Measurements from ENCODE around the gene PRDM2. TPM values are rescaled to one million over a fixed set of nuclear protein-coding genes. Genes with fewer than 3 reads are reported as not detected.
A peak's percentile ranks its signal among the peaks of the same experiment; 100 is the strongest.

Gene PRDM2
- total and polyA plus RNA-seq, 7 donors, result 6.7 to 53.2 (median 34.6) TPM

DNA sequence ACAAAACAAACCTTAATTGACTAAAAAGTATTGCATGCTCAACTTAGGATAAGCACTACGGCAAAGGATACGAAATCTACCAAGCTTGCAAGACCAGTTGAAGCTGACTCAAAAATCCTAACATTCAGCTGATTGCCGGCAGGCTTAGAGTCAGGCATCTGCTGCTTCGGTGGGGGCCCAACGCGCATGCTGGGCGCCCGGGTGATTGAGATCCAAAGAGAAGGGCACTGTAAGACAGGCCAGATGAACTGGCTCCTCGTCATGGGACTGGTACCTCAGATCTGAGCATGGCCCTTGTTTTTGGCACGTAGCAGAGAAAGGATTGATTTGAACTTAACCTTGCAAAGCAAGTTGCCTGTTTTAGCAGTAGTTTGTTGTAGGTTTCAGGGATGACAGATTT is 86.6 kb downstream of the PRDM2 start:
- no peak overlapping the region for H3K27ac ChIP-seq
- H3K4me3 ChIP-seq, result no peak overlapping the region
- DNase-seq, result no peak
- H3K4me1 ChIP-seq, result peaks cover 0 to 45% (median 38%) of the 10 kb centered on the region in 4 donors
- WGBS, 2 donors, result 97% methylated on average over 10 of the region's 10 CpGs
- intact Hi-C loops (cut with DNase I), result no loop called here
- no peaks in the 10 kb centered on the region for H3K9me3 ChIP-seq
- H3K36me3 ChIP-seq, result peaks cover 0 to 31% (median 0%) of the 10 kb centered on the region in 4 donors
- no peak for TF ChIP-seq EP300 (IDR thresholded peaks at IDR 0.05)
- H3K27me3 ChIP-seq, result no peaks in the 10 kb centered on the region

DNA sequence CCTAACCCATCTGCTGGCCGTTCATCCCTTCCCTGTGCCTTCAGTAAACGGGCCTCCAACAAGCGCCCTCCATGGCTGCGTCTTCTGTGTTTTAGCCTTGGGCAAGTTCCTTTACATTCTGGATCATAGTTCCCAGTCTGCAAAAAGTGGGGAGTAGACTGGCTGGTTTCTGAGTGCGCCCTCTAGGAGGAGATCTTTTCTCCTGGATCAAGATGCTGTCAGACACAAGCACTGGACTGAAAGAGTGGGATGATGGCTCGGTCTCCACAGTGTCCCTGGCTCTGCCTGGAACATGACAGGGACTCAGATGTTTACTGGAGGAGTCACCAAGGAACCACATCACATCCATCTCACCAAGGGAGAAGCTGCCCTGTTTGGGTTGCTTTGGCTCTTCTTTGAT is 88.8 kb downstream of the PRDM2 start:
- H3K9me3 ChIP-seq, result no peaks in the 10 kb centered on the region
- peaks cover 0 to 28% (median 0%) of the 10 kb centered on the region in 4 donors for H3K36me3 ChIP-seq
- peaks cover 0 to 40% (median 31%) of the 10 kb centered on the region in 4 donors for H3K4me1 ChIP-seq
- no peak overlapping the region for H3K4me3 ChIP-seq
- no peak overlapping the region for H3K27ac ChIP-seq
- H3K27me3 ChIP-seq, result no peaks in the 10 kb centered on the region
- no peak for DNase-seq
- no peak for TF ChIP-seq POLR2AphosphoS5 (IDR thresholded peaks at IDR 0.05)
- TF ChIP-seq EP300 (IDR thresholded peaks at IDR 0.05), result no peak
- TF ChIP-seq POLR2A (IDR thresholded peaks at IDR 0.05), result no peak
- TF ChIP-seq, protein P1, sequence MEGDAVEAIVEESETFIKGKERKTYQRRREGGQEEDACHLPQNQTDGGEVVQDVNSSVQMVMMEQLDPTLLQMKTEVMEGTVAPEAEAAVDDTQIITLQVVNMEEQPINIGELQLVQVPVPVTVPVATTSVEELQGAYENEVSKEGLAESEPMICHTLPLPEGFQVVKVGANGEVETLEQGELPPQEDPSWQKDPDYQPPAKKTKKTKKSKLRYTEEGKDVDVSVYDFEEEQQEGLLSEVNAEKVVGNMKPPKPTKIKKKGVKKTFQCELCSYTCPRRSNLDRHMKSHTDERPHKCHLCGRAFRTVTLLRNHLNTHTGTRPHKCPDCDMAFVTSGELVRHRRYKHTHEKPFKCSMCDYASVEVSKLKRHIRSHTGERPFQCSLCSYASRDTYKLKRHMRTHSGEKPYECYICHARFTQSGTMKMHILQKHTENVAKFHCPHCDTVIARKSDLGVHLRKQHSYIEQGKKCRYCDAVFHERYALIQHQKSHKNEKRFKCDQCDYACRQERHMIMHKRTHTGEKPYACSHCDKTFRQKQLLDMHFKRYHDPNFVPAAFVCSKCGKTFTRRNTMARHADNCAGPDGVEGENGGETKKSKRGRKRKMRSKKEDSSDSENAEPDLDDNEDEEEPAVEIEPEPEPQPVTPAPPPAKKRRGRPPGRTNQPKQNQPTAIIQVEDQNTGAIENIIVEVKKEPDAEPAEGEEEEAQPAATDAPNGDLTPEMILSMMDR (IDR thresholded peaks at IDR 0.05), result no peak
- intact Hi-C loops (cut with DNase I), result no loop called here
- 87 to 97% methylated on average over 6 of the region's 6 CpGs for WGBS, 2 donors

DNA sequence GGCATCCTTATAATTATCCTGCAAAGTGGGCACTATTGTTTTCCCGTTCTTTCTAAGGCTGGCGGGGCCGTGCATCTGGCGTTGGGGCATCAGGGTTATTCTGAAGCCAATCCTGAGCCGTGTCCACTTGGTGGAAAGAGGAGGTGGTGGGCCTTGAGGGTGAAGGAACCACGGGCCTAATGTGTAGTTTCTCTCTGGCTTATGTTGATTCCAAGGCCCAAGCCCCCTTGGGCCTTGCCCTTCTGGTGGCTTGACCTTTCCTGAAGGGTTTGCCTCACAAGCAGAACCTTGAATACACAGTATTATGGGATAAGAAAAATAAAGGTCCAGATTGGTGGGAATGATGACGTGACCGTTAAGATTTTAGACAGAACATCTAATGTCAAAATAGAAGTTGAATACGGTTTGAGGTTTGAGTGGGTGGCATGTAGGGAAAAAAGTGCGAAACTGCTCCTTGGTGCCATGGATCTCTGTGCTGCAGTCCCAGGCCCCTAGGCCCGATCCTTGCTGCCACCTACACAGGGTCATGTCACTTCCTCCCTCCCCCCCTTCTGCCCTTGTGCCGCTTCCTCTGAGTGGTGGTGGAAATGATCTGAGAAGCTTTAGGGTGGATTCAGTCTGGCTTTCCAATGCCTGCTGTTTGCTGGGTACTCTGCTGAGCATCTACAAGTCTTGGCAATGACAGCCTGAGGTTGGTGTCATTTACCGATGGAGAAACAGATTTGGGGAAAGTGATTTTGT is 90.5 kb downstream of the PRDM2 start:
- H3K9me3 ChIP-seq, result no peaks in the 10 kb centered on the region
- peaks cover 0 to 23% (median 14%) of the 10 kb centered on the region in 4 donors for H3K4me1 ChIP-seq
- DNase-seq, result no peak
- H3K27ac ChIP-seq, result no peak overlapping the region
- H3K27me3 ChIP-seq, result no peaks in the 10 kb centered on the region
- H3K4me3 ChIP-seq, result no peak overlapping the region
- peaks cover 0 to 34% (median 3%) of the 10 kb centered on the region in 4 donors for H3K36me3 ChIP-seq
- TF ChIP-seq, protein P1 (IDR thresholded peaks at IDR 0.05), result no peak
- TF ChIP-seq POLR2AphosphoS5 (IDR thresholded peaks at IDR 0.05), result no peak
- no peak for TF ChIP-seq EP300 (IDR thresholded peaks at IDR 0.05)
- no peak for TF ChIP-seq POLR2A (IDR thresholded peaks at IDR 0.05)
- intact Hi-C loops (cut with DNase I), result no loop called here
- WGBS, 2 donors, result 92% methylated on average over 13 of the region's 13 CpGs

DNA sequence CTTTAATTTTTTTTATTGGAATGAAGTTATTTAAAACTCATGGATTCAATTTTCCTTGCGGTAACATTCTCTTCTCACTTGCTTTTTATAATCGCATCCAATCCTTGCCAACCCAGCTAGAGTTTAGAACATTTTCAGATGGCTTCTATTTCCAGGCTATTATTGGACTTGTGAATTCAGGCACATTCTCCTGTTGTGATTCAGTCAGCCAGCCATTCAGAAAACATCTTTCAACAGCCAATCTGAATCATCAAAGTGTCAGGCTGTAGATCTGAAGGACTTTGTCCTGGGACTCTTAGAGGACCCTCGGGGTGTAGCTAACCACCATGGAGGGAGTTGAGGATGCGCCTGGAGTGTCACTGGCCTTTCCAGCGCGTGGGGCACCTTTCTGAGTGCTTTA is 92.4 kb downstream of the PRDM2 start:
- H3K27me3 ChIP-seq, result no peaks in the 10 kb centered on the region
- TF ChIP-seq POLR2AphosphoS5 (IDR thresholded peaks at IDR 0.05) (no peak), POLR2A (IDR thresholded peaks at IDR 0.05) (no peak), EP300 (IDR thresholded peaks at IDR 0.05) (no peak)
- TF ChIP-seq, protein P1 (IDR thresholded peaks at IDR 0.05), result no peak
- no peak overlapping the region for H3K4me3 ChIP-seq
- no peak for DNase-seq
- WGBS, 2 donors, result 95 to 99% methylated on average over 6 of the region's 6 CpGs
- no peaks in the 10 kb centered on the region for H3K9me3 ChIP-seq
- peaks cover 0 to 23% (median 15%) of the 10 kb centered on the region in 4 donors for H3K4me1 ChIP-seq
- H3K36me3 ChIP-seq, result peaks cover 0 to 28% (median 3%) of the 10 kb centered on the region in 4 donors
- H3K27ac ChIP-seq, result peak overlapping the region in 1 of 4 donors; percentile 33
- intact Hi-C loops (cut with DNase I), result no loop called here

DNA sequence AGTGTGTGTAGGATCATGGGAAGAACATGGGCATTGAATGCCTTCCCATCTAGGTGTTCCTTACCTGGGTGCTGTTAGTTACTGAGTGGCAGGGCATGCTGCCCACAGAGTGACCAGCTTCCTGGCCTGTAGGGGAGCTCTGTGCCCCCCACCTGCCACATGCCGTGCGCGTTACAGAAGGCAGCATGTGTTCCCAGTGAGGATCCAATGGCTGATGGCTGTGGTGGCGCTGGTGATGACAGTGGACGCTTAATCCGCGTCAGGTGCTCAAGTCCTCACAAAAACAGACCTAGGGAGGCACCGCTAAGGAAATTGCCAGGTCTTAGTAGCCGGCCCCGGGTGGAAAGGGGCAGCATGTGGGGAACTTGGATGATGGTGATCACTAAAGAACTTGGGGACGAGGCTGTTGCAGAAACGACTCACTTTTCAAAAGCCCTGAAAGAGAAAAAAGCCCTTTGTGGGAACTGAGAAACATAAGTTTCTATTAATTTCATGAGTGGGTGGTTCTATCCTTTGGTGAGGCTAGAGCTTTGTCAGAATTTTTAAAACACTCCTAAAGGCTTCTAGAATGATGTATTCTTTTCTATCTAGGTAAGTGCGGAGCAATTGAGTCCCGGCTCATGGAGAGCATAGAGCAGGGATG is 93.2 kb downstream of the PRDM2 start:
- no peak for TF ChIP-seq EP300 (IDR thresholded peaks at IDR 0.05)
- TF ChIP-seq POLR2A (IDR thresholded peaks at IDR 0.05), result no peak
- TF ChIP-seq POLR2AphosphoS5 (IDR thresholded peaks at IDR 0.05), result no peak
- TF ChIP-seq, protein P1 (IDR thresholded peaks at IDR 0.05), result no peak
- Histone ChIP-seq H3K27me3 (no peaks in the 10 kb centered on the region), H3K4me1 (peaks cover 0 to 20% (median 15%) of the 10 kb centered on the region in 4 donors), H3K27ac (no peak overlapping the region), H3K36me3 (peaks cover 0 to 28% (median 3%) of the 10 kb centered on the region in 4 donors), H3K4me3 (no peak overlapping the region), H3K9me3 (no peaks in the 10 kb centered on the region)
- 92 to 93% methylated on average over 14 of the region's 14 CpGs for WGBS, 2 donors
- no peak for DNase-seq
- intact Hi-C loops (cut with DNase I), result no loop called here

Data from sigmoid colon (tissue), 7 donors.